HTR-8/SVneo (cell line): ENCODE data around the gene DZANK1.
A peak's percentile ranks its signal among the peaks of the same experiment; 100 is the strongest.
"Not testable (repeated sequence)": the region's sequence is repeated elsewhere in the genome, so short reads cannot be mapped to it uniquely, and the experiment has no call there.

ENCODE experiments used
- DNase-seq: peaks from one replicate; pipeline ENCODE4 v3.0.0; 2011; ENCODE audit warnings: low spot score, mixed read lengths; ENCODE audit not compliant: insufficient read length
- FAIRE-seq: peaks from 2 replicates; lab custom pipeline; 2011; peaks lifted over from hg19 to GRCh38; lab: Jason Lieb, UNC

DZANK1 gene

DNA sequence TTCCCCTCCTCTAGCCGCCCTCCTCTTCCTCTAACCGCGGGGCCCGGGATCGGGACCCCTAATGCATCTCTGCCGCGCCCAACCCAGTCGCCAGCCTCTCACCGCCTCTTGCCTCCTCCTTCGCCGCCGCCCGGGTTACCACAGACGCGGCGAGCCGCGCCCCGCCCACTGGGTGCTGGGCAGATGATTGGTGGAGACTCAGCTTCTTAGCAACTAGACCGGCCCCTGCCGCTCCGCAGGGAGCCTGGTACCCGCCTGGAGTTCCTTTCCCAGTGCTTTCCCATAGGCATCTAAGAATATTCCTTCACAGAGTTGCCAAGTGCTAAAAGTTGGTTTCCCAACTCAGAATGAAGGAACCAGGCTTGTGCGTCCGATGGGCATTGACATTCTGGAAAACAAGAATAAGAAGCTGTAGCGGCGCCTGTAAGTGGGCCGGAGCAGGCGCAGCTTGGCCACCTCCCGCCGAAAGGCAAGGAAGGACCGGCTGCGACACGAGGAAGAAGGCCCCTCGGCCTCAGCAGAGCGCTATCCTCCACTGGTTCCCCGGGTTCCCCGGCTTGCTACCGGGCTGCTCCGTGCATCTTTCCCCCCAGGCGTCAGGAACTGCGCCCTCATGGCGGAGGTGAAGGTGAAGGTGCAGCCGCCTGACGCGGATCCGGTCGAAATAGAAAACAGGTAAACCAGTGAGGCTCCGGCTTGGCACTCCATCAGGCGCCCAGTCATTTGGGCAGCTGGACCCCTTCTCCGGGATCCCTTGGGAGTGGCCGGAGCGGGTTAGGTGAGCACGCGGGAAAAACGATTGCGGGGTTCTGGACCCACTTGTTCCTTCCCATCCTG lies at the start of gene DZANK1, which contains the start of gene POLR3F:
TSS of gene DZANK1 (minus strand) at position 137 of the 837 bp plus-strand sequence. CDS start 1,672 bp downstream, outside the sequence.
TSS of gene POLR3F (plus strand) at position 497 of the 837 bp plus-strand sequence. CDS start at position 614, 117 bp downstream.
- peak; percentile 90 for FAIRE-seq

DNA sequence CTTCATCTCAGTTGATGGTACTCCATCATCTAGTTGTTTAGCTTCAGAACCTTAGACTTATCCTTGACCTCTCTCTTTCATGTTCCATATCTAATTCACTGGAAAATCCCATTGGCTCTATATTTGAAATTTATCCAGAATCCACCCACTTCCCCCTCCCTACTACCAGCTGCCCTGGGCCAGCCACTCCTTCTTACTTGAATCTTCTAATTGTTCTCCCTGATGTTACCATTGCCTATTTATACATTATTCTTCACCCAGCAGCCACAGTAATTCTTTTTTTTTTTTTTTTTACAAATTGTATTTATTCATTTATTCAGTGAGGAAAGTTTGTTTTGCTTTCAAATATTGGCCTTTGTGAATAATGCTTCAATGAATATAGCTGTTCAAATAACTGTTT lies 49.1 kb upstream of the DZANK1 start:
- DNase-seq (no peak), FAIRE-seq (no peak)

More for the DNA sequence above, at the start of gene DZANK1, which contains the start of gene POLR3F:
- DNase-seq: peak; percentile 99

DNA sequence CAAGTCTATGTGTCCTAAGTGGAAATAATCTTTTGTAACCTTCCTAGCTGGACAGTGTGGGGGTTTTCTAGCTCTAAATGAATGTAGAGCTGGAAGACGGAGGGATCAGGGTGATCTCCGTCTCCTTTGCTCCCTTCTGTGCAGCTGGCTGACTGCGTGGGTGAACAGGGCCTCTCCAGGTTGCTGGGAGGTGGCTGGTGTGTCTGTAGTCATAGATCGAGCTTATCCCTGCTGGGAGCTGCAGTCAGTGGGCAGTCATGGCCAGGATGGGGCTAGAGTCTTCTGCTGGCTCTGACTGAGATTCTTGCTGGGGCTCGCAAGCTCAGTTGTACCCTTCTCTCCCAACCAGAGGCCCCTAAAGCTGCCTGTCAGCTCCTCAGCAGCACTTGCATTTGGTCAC lies 47.3 kb upstream of the DZANK1 start:
- no peak for FAIRE-seq
- no peak for DNase-seq

DNA sequence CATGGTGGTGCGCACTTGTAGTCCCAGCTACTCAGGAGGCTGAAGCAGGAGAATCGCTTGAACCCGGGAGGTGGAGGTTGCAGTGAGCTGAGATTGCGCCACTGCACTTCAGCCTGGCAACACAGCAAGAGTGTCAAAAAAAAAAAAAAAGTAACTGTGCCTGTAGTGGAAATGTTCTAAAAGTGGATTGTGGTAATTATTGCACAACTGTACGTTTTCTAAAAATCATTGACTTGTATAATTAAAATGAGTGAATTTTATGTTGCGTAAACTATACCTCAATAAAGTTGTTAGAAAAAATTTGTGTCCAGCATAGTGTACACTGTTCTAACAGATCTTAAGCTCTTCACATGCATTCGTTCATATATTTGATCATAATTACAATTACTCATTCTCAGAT lies 46.4 kb upstream of the DZANK1 start:
- FAIRE-seq: no peak
- DNase-seq: no peak

DNA sequence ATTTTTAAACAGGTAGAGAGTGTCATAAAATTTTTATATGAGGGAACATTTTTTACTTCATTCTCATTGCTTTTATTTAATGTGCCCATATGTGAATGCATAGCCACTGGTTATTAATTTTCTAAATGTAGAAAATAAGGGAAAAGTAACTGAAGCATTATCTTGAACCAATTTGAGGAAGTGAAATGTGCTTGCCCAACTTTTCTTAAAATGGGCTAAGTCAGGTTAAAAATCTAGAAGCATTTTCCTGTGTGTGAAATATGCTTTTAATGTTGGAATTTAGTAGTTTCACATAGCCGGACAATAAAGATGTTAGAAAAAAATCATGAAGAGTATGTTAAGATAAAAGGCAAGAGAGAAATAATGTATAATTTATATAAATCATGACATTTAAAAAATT lies 44.7 kb upstream of the DZANK1 start:
- FAIRE-seq: no peak
- DNase-seq: no peak

DNA sequence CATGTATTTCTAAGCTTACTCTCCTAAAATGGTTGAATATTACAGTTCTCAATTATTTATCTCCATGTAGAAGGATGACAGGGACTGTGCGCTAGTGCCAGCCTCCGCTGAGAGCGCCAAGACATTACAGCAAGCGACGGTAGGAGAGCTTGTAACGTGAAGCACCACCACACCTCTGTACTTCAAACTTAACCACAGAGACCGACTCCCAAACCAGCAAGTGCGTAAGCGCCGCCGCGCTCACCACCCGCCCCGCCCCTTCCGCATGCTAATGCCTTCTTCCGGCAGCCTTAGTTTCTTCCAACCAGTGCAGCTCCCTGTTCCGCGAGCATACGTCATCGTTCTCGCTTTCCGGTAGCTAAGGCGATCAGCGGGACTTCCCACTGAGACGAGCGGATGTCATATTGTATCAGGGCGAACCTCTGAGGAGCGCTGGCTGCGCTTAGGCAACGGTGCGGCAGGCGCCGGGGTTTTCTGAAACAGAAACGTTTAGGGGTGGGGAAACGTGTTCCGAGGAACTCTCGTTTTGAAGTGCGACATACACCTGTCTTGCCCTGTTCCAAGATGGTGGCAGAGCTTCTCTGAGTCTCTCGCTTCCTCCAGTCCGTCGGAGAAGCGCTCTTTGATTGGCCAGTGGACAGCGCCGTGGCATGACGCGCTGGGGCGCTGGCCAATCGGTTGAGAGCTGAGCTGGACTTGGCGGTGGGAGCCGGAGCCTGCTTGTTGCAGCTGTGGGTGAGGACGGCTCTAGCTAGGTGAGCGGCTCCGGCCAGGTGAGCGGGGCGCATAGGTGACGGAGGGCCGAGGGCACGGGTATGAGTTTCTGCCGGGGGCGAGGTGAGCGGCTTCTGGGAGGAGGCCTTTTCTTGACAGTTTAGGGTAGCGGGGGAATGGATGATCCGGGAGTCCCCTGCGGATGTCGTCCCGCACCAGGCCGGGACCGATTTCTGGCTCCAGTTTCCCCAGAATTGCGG lies 40.7 kb upstream of the DZANK1 start, which contains the start of gene SEC23B:
TSS of gene SEC23B (plus strand) at position 723 of the 974 bp plus-strand sequence. CDS start 2,896 bp downstream, outside the sequence.
- DNase-seq (peak; percentile 97), FAIRE-seq (peak; percentile 90)

DNA sequence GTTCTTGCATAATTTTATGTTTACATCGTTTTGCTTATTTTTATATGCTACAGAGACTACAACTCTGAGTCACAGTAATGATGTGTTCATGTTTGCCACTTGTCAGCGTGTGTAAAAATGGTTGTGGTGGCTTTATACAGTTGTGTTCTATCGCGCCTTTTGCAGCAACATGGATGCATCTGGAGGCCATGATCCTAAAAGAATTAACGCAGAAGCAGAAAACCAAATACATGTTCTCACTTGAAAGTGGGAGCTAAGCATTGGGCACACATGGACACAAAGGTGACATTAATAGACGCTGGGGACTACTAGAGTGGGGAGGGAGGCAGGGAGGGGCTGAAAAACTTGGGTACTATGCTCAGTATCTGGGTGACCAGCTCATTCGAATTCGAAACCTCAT lies 39.9 kb upstream of the DZANK1 start:
- FAIRE-seq (no peak), DNase-seq (no peak)

DNA sequence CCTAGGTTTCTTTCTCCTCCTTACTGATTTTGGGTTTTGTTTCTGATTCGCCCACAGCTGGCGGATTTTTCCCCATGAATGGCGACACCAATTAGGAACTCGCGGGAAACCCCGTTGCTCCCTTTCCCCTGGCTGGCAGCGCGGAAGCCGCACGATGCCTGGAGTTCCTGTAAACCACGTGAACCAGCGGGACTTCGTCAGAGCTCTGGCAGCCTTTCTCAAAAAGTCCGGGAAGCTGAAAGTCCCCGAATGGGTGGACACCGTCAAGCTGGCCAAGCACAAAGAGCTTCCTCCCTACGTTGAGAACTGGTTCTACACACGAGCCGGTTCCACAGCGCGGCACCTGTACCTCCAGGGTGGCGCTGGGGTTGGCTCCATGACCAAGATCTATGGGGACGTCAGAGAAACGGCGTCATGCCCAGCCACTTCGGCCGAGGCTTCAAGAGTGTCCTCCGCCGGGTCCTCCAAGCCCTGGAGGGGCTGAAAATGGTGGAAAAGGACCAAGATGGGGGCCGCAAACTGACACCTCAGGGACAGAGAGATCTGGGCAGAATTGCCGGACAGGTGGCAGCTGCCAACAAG lies 37.7 kb upstream of the DZANK1 start:
- no peak for FAIRE-seq
- DNase-seq: no peak

DNA sequence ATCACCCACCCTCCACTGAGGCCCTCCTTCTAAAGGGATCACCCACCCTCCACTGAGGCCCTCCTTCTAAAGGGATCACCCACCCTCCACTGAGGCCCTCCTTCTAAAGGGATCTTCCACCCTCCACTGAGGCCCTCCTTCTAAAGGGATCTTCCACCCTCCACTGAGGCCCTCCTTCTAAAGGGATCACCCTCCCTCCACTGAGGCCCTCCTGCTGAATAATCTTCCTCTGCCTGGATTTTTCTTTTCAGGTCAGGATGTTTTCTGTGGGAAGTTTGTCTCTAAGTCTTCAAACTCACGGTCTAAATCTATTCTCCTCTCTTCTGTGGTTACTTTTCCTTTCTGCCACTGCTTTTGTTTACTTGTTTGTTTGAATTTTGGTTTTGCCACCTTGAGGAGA lies 34.8 kb upstream of the DZANK1 start:
- FAIRE-seq, DNase-seq: not testable (repeated sequence)

DNA sequence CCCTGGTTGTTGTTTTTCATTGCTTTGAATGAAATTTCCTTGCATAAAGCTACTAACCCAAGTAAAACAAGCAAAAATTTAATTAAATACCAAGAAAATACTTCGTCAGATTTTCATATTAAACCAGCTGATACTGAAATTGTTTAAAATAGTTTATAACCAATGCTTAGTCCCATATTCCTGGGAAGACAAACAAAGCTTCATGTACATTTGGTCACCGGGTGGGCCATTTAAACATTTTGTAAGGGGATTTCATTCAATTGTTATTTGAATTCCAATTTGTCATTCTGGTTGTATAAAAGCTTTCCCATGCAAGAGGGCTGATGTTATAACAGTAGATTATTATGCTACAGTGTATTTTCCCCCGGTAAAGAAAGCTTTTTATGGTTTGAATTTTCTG lies 30.8 kb upstream of the DZANK1 start:
- FAIRE-seq (no peak), DNase-seq (no peak)

DNA sequence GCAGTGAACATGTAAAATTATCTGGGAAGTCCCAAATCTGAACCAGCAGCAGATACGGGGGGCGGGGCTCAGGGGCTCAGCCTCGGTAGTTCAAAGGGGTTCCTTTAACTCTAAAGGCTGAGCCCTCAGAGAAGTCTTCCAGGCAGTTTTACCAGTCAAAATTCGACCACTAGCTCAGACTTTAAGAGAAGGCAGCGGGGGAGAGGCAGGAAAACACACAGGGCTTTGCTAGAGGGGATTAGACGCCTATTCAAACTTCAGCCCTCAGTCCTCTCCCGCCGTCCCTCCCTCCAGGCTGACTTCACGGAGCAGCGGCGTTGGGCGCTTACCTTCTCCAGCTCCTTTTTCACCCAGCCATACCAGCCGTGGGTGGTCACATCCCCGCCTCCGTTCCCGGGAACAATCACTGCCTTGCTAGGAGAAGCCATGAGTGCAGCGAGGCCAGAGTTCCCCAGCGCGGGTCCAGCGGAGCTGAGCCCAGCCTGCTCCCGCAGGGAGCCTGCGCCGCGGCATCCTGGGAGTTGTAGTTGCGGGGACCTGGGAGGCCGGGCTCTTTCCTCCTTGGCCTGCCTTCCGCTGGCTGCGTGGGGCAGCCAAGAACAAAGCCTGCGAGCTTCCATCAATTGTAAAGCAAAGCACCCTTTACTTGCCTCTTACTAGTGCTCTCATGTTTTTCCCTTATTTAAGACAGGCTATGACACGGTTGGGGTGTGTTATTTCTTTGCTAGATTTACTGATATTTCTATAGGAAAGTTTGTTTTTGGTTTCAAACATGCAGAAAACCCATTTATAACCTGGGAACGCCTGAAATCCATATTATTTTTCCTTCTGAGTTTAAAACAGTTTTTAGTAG lies 30.1 kb upstream of the DZANK1 start, which contains the start of gene RBBP9:
TSS of gene RBBP9 (minus strand) at position 486 of the 853 bp plus-strand sequence. CDS start at position 428, 58 bp downstream.
- FAIRE-seq (peak; percentile 16), DNase-seq (peak; percentile 87)

DNA sequence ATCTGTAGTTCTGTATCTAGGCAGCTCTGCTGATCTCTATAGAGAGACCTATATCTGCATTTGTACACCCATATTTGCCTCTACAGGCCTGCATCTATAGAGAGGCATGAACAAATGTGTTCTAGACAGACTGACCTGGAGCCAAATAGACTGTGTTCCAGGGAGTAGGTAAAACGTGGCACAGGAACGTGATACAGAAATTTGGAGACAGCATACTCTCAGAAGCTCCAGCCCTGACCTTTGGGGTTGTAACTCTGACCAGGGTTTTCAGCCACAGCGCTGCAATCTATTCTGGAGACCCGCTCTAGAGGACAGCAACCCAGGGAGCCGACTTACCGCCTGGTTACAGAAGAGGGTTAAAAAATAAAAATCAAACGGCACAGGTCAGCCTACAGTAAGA lies 29.2 kb upstream of the DZANK1 start:
- DNase-seq (no peak), FAIRE-seq (no peak)

DNA sequence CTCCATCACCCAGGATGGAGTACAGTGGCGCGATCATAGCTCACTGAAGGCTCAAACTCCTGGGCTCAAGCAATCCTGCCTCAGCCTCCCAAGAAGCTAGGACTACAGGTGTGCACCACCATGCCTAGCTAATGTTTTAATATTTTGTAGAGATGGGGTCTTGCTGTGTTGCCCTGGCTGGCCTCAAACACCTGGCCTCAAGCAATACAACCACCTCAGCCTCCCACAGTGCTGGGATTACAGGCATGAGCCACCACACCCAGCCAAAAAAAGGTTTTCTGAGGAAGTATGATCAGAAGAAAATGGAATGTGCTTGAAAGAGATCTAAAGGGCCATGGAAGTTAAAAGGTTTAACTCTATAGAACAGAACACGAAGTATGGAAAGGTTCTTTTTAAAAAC lies 21.5 kb upstream of the DZANK1 start:
- FAIRE-seq (no peak), DNase-seq (no peak)

DNA sequence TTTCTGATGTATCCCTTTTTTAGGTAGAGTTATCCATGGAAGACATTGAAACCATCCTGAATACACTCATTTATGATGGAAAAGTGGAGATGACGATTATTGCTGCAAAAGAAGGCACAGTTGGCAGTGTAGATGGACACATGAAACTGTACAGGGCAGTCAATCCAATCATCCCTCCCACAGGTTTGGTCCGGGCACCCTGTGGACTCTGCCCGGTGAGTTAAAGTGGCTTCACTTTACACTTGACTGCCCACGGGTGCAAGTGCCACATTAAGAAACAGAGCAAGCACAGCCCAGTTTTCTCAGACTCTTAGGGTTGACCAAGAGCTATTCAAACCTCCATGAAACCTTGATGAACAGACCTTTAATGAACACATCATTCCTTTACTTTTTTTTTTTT lies 14.8 kb upstream of the DZANK1 start:
- DNase-seq (no peak), FAIRE-seq (no peak)

DNA sequence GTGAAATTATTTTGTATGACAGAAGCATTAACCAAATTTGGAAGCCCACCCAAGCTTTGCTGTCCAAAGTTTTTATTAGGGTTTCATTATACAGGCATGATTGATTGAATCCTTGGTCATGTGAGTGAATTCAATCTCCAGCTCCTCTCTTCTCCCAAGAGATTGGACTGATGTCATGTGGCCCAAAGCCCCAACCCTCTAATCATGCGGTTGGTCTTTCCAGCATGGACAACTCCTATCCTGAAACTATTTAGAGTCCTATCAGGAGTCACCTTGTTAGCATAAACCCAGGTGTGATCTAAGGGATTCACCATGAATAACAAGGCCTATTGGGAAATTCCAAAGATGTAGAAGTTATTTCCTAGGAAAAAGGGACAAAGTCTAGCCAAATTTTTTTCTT lies 11.0 kb upstream of the DZANK1 start:
- FAIRE-seq: no peak
- DNase-seq: no peak

DNA sequence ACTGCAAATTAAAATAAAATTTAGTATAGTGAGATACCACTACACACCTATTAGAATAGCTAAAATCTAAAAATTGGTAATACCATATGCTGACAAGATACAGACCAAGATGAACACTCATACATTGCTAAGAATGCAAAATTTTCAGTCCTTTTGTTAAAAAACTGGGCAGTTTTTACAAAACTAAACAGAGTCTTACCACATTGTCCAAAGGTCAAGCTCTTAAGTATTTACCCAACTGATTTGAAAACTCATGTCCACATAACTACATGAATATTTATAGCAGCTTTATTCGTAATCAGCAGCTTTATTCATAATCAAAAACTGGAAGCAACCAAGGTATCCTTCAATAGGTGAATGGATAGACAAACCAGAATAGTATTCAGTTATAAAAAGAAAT lies 10.4 kb upstream of the DZANK1 start:
- no peak for DNase-seq
- FAIRE-seq: no peak

DNA sequence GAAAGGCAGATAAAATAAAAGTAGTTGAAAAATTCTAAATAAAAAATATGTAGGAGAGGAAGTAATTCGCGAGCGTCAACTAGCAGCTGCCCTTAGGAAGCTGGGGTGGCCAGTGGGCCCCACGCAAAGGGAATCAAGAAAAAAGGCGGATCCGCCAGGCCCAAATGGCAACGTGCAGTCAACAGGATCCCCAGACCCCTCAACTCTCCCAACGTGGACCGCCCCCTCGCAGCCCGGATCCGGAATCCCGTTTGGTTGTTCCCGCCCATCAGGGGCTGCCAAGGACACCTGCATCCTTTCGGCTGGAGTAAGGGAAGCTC lies 296 bp downstream of the DZANK1 start:
- peak; percentile 84 for DNase-seq
- FAIRE-seq: no peak

DNA sequence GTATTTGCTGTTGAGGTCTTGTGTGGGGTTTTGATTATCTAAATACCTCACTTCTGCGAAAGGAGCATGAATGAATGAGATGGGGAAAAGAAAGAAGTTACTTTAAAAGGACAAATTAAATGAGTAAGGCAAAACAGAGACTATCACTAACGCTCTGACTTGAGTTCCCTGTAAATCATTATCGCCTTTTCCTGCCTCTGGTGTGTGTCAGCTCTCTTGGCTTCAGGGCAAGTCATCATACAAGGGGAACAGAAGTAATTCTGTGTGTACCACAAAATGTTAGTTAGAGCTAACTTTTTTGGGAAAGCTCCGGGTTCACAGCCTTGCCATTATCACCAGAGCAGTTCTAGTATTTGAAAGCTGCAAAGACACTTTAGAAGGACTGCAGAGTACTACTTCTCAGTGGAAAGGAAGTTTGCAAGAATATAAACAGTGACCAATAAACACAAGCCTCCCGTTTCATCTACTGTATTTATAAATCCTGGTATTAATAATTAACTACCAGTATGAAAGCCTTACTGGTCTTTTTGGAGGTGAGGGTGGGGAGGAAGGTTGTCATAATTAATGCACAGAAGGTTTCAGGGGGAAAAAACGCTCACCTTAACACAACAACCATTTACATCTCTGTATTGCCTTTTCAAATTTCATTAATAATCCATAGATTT lies 1.2 kb downstream of the DZANK1 start:
- FAIRE-seq: no peak

DNA sequence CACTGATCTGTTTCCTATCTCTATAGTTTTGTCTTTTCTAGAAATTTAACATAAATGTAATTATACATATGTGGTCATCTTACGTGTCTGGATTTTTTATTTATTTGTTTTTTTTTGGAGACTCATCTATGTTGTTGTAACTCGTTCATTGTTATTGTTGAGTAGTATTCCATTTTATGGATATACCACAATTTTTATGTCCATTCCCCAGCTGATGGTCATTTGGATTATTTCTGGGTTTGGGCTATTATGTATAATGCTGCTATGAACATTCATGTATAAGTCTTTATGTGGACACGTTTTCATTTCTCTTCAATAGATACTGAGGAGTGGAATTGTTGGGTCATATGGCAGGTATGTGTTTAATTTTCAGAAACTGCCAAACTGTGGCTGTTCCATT lies 10.2 kb downstream of the DZANK1 start:
- DNase-seq: no peak
- no peak for FAIRE-seq

More for the DNA sequence above, 1.2 kb downstream of the DZANK1 start:
- DNase-seq: no peak
